Effector memory CD4-positive, alpha-beta T cell (primary cell): ENCODE measurements around the gene PMEPA1.

Source experiments
- DNase-seq, 3 donors: peaks; one replicate each; pipeline ENCODE4 v3.0.0-alpha.2; 2020
- H3K27ac ChIP-seq: 2 replicates; pipeline ENCODE4 v1.7.0; 2013; ENCODE audit warnings: mild to moderate bottlenecking, low read length, moderate library complexity; ENCODE audit not compliant: insufficient read depth, poor library complexity, severe bottlenecking
- H3K27me3 ChIP-seq: replicated peaks from 2 replicates; pipeline ENCODE4 v1.7.0; 2013; ENCODE audit warnings: mild to moderate bottlenecking, low read length; ENCODE audit not compliant: insufficient read depth, control insufficient read depth, poor library complexity, severe bottlenecking
- H3K36me3 ChIP-seq: 2 replicates; pipeline ENCODE4 v1.7.0; 2013; ENCODE audit warnings: mild to moderate bottlenecking, low read length, moderate library complexity; ENCODE audit not compliant: control insufficient read depth, insufficient read depth
- H3K4me1 ChIP-seq: 2 replicates; pipeline ENCODE4 v1.7.0; 2013; ENCODE audit warnings: low read length, mild to moderate bottlenecking; ENCODE audit not compliant: control insufficient read depth, insufficient read depth, poor library complexity, severe bottlenecking
- H3K4me3 ChIP-seq: 2 replicates; pipeline ENCODE4 v1.7.0; 2013; ENCODE audit warnings: low read length, low read depth, mild to moderate bottlenecking; ENCODE audit not compliant: insufficient read depth, poor library complexity, severe bottlenecking
- H3K9me3 ChIP-seq: 2 replicates; pipeline ENCODE4 v1.7.0; 2013; ENCODE audit warnings: mild to moderate bottlenecking, low read length, moderate library complexity; ENCODE audit not compliant: control insufficient read depth

The PMEPA1 gene

DNA sequence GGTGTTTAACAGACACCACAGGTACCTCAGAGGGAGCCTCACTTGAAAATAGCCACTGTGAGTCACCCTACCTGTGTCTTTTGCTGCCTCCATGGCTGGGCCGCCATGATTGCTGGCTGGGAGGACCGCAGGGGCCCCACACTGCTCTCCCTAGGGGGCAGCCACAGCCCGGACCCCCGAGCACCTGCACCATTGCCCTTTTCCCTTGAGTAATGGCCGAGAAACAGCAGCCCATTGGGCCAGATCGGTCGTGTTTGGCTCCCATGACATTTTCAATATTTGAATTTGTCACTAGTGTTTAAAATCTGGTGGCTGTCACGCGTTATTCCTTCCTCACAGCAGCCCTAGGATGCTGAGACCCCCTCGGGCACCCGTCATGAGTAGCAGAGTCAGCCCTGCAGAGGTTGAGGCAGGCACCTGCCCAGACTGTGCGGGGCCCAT lies 96.3 kb downstream of the PMEPA1 start:
- peaks cover 72% of the 10 kb centered on the region for H3K36me3 ChIP-seq
- H3K4me1 ChIP-seq = peaks cover 27% of the 10 kb centered on the region
- no peak overlapping the region for H3K27ac ChIP-seq
- H3K27me3 ChIP-seq = no peaks in the 10 kb centered on the region
- H3K9me3 ChIP-seq = no peaks in the 10 kb centered on the region
- no peak overlapping the region for H3K4me3 ChIP-seq
- no peak for DNase-seq

DNA sequence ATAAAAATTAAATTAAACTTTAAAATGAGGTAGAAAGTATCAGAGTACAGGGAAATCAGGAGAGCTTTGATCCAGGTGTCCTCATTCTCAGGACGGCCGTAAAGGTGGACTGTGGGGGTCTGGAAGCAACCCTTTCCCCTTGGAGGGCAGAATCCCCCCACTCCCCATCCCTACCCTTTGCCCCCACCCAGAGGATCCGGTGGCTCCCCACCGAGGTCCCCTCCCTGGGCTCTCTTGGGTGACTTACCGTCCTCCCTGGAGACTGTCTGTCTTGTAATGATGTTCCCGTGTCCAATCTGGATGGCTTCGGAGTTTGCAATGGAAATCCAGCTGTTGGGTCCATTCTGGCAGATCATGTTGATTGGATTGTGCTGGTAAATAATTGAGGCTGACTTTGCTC lies 96.9 kb downstream of the PMEPA1 start:
- no peaks in the 10 kb centered on the region for H3K27me3 ChIP-seq
- H3K36me3 ChIP-seq = peaks cover 73% of the 10 kb centered on the region
- H3K27ac ChIP-seq = no peak overlapping the region
- no peak for DNase-seq
- H3K9me3 ChIP-seq = no peaks in the 10 kb centered on the region
- H3K4me3 ChIP-seq = no peak overlapping the region
- H3K4me1 ChIP-seq = peaks cover 21% of the 10 kb centered on the region

DNA sequence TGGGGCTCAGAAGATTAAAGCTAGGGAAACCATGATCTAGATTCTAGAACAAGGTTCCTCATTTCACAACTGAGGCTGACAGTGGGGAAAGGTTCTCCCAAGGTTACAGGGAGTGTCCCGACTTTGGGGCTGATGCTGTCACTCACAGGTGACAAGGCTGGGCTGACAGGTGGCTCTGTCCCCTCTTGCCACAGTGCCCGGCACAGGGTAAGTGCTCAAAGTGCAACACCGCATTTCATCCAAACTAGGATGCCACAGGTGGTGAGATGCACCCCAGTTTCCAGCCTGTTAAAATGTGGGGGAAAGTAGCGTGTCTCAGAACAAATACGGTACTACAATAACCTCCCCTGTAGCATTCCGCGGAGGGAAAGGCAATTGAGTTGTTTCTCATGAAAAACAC lies 97.4 kb downstream of the PMEPA1 start:
- Histone ChIP-seq H3K9me3 (no peaks in the 10 kb centered on the region), H3K27me3 (no peaks in the 10 kb centered on the region), H3K27ac (no peak overlapping the region), H3K4me3 (no peak overlapping the region), H3K36me3 (peaks cover 73% of the 10 kb centered on the region), H3K4me1 (peaks cover 16% of the 10 kb centered on the region)
- DNase-seq = no peak

DNA sequence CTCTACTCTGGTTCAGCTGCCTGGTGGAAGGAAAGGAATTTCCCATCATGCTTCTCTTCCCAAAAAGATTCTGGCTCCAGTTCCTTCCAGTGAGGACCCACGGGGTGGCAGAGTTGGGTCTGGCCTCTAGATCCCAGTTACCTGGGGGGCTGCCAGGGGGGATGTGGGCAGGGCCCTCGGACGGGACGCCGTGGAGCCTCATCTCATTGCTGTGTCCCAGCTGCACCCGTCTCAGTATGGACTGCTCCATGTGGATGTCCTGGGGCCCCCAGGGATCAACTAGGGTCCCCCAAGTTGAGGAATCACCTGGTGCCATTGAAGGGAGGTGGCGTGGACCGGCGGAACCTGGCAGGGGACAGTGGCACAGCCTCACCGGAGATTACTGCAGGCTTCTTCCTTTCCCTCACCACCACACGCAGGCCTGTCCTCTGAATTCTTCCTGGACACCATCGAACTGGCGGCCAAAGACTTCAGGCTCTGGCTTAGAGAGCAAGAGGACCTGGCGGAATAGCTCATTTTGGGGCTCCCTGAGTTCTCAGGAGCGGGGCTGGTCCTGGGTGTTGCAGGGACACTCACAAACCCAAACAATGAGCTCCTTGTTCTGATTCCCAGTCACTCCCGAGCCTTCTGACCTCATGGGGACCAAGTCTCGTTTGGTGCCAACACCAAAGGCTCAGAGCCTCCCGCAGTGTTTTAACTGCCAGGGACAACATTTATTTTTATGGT lies 98.1 kb downstream of the PMEPA1 start:
- no peaks in the 10 kb centered on the region for H3K9me3 ChIP-seq
- H3K36me3 ChIP-seq = peaks cover 73% of the 10 kb centered on the region
- no peak overlapping the region for H3K27ac ChIP-seq
- H3K27me3 ChIP-seq = no peaks in the 10 kb centered on the region
- peaks cover 9% of the 10 kb centered on the region for H3K4me1 ChIP-seq
- H3K4me3 ChIP-seq = no peak overlapping the region
- DNase-seq = no peak

DNA sequence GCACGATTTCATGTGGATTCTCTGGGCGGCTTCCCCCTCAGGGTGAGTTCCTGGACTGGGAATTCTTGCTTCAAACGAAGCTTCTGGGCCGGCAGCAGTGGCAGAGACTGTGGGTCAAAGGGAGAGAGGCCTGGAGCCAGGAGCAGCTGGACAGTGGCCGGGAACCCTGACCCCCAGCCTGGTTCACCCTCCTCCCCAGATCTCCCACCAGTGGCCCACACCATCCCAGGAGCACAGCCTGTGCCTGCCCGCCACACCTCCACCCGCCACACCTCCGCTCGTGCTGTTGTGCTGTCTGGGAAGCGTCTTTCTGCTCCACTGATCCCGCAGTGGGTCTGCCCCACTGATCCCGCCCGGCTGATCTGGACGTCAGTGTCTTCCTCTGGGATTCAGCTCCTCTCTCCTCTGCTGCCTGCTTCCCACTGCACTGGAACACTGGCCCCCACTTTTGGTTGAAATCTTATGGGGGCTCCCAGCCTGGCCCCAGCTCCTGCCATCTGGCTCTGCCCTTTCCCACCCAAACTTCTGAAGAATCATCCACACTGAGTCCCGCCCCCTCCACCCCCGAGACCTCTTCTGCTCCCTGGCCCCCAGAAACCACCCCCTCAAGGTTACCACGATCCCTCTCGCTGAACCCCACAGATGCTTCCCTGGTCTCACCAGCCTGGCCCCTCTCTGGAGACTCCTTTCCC lies 99.4 kb downstream of the PMEPA1 start:
- Histone ChIP-seq H3K36me3 (peaks cover 63% of the 10 kb centered on the region), H3K27me3 (no peaks in the 10 kb centered on the region)

DNA sequence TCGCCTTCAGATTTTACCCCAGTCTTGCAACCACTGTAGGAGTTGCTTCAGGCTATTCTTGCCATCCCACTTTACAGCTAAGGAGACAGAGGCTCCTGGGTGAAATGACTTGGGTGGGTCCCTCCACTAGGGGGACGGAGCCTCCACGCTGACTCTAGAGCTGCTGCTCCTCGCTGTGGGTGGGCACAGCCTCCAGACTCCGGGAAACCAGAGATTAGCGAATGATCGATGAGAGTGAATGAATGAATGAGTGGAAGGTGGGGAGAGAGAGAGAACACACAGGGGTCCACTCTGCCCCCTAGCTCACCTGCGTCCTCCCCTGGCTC lies 100.0 kb downstream of the PMEPA1 start:
- no peak overlapping the region for H3K4me3 ChIP-seq
- no peaks in the 10 kb centered on the region for H3K9me3 ChIP-seq
- H3K27me3 ChIP-seq = no peaks in the 10 kb centered on the region
- DNase-seq = no peak
- no peaks in the 10 kb centered on the region for H3K4me1 ChIP-seq
- H3K27ac ChIP-seq = no peak overlapping the region
- H3K36me3 ChIP-seq = peaks cover 57% of the 10 kb centered on the region

More for the DNA sequence above, 99.4 kb downstream of the PMEPA1 start:
- no peak overlapping the region for H3K4me3 ChIP-seq
- H3K9me3 ChIP-seq = no peaks in the 10 kb centered on the region
- no peak for DNase-seq
- no peaks in the 10 kb centered on the region for H3K4me1 ChIP-seq
- H3K27ac ChIP-seq = no peak overlapping the region

DNA sequence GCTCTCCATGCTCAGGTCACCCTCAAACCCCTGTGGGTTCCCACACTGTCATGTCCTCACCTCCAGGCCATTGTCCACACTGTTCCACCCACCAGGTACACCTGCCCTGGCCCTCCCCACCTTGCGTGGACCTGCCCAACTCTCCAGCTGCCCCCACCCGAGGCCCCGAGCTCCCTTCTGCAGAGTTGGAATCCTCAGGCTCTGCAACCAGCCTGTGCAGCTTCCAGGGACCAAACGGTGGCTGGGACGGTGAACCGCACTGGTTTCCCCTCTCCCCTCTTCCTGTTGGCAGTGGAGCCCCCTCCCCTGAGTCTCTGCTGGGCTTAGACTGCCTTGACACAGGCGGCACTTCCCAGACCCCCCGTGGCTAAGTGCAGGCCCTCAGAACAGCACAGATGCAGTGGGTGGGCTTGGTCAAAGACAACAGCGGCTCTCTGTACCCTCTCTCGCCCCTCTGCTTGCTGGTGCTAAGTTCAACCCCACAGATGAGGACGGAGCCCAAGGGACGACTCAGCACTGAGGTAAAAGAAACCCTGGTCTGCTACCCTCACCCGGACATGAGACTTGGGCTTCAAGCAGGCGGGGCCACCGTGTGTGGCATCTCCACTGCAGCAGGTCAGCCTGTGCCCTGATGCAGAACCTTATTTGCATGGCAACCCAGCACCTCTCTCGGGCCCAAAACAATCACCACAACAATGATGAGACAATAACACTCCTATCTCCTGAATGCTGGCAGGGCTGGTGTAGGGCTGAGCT lies 100.6 kb downstream of the PMEPA1 start:
- no peak for DNase-seq
- Histone ChIP-seq H3K4me1 (no peaks in the 10 kb centered on the region), H3K9me3 (no peaks in the 10 kb centered on the region), H3K4me3 (no peak overlapping the region), H3K36me3 (peaks cover 51% of the 10 kb centered on the region), H3K27ac (no peak overlapping the region), H3K27me3 (no peaks in the 10 kb centered on the region)

DNA sequence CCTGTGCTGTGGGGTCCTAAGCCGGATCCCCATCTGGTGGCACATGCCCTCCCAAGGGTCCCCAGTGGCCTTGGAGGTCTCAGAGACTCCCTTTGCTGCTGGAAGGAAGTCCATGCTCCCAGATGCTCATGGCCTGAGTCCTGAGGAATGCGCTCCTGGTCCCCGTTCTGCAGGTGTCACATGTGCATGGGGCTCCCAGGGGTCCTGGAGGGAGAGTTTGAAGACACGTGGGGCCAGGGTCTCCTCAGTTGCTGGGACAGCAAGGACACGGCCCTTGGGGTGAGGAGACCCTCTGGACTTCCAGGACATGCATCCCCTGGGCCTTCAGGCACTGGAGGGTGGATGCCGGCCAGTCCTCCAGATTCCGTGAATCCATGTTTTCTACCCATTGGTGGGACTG lies 101.3 kb downstream of the PMEPA1 start:
- Histone ChIP-seq H3K27ac (no peak overlapping the region), H3K9me3 (no peaks in the 10 kb centered on the region), H3K4me1 (no peaks in the 10 kb centered on the region), H3K4me3 (no peak overlapping the region), H3K27me3 (no peaks in the 10 kb centered on the region), H3K36me3 (peaks cover 48% of the 10 kb centered on the region)
- no peak for DNase-seq

DNA sequence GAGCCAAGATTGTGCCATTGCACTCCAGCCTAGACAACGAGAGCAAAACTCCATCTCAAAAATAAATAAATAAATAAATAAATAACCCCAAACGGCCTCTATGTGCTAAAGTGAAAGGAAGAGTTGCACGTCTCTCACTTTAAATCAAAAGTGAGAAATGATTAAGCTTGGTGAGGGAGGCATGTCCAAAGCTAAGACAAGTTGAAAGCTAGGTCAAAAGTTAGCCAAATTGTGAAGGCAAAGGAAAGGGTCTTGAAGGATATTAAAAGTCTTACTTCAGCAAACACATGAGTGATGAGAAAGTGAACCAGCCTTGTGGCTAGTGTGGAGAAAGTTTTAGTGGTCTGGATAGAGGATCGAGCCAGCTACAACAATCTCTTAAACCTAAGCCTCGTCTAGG lies 103.9 kb downstream of the PMEPA1 start:
- Histone ChIP-seq H3K9me3 (no peaks in the 10 kb centered on the region), H3K36me3 (peaks cover 25% of the 10 kb centered on the region), H3K27me3 (no peaks in the 10 kb centered on the region), H3K4me1 (no peaks in the 10 kb centered on the region), H3K4me3 (no peak overlapping the region), H3K27ac (no peak overlapping the region)
- DNase-seq = no peak

DNA sequence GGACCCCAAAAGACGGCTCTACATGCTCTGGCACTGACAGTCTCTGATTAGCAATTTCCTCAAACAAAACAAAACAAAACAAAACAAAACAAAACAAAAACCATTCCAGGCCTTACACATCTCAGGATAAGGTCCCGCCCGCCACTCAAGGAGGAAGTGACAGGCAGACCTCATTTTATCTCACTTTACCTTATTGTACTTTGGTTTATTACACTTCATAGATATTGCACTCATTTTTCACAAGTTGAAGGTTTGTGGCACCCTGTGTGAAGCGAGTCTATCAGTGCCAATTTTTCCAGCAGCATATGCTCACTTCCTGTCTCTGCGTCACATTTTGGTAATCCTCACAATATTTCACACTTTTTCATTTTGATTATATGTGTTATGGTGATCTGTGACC lies 104.8 kb downstream of the PMEPA1 start:
- no peak for DNase-seq
- Histone ChIP-seq H3K36me3 (peaks cover 17% of the 10 kb centered on the region), H3K4me3 (no peak overlapping the region), H3K27ac (no peak overlapping the region), H3K9me3 (no peaks in the 10 kb centered on the region), H3K4me1 (no peaks in the 10 kb centered on the region), H3K27me3 (no peaks in the 10 kb centered on the region)
